WTC11 (cell line): ENCODE measurements around the gene CORIN. TPM values are rescaled to one million over a fixed set of nuclear protein-coding genes. Genes with fewer than 3 reads are reported as not detected.

Source experiments
- ATAC-seq: fragments of 200-7000 bp; cut with Tn5 transposase; 2 replicates; pipeline ENCODE4 v1.10.0; 2021; ENCODE audit warnings: mild to moderate bottlenecking, moderate library complexity
- CTCF ChIA-PET: fragments of 300-600 bp; sonication (Branson Sonifier 250); formaldehyde crosslinking; loops from one replicate; lab custom pipeline; 2021; ENCODE audit warnings: antibody characterized with exemption; lab: Charles Lee
- POLR2A ChIA-PET: fragments of 350-600 bp; sonication (Branson Sonifier 250); formaldehyde crosslinking; loops from one replicate; lab custom pipeline; 2021; ENCODE audit warnings: antibody characterized with exemption; lab: Charles Lee
- DNase-seq: peaks from one replicate; pipeline ENCODE4 v3.0.0; 2021; ENCODE audit warnings: low spot score
- H3K27ac Mint-ChIP-seq: 2 replicates; pipeline ENCODE4 v1.8.0; 2021; ENCODE audit warnings: mixed read lengths
- H3K27me3 Mint-ChIP-seq: 2 replicates; pipeline ENCODE4 v1.8.0; 2021; ENCODE audit warnings: low read depth, mild to moderate bottlenecking, moderate library complexity, mixed read lengths
- H3K36me3 Mint-ChIP-seq: 2 replicates; pipeline ENCODE4 v1.8.0; 2021; ENCODE audit warnings: mixed read lengths
- H3K4me1 Mint-ChIP-seq: 2 replicates; pipeline ENCODE4 v1.8.0; 2022; ENCODE audit warnings: mixed read lengths
- H3K4me3 Mint-ChIP-seq: 2 replicates; pipeline ENCODE4 v1.8.0; 2021; ENCODE audit warnings: mild to moderate bottlenecking, moderate library complexity, mixed read lengths
- H3K9me3 Mint-ChIP-seq: 2 replicates; pipeline ENCODE4 v1.8.0; 2021; ENCODE audit warnings: mixed read lengths
- ATF1 ChIP-seq: sonication (generic); formaldehyde crosslinking; IDR thresholded peaks from 2 replicates; pipeline ENCODE4 v1.8.1; 2023; ENCODE audit warnings: mild to moderate bottlenecking, moderate library complexity, missing genetic modification reagents
- GRHL2 ChIP-seq: fragments of 250-450 bp; sonication (Bioruptor Pico); IDR thresholded peaks from 2 replicates; pipeline ENCODE4 v1.8.0; 2022; ENCODE audit warnings: mild to moderate bottlenecking, moderate library complexity; ENCODE audit not compliant: insufficient replicate concordance, severe bottlenecking
- JUN ChIP-seq: sonication (generic); formaldehyde crosslinking; IDR thresholded peaks from 2 replicates; pipeline ENCODE4 v1.8.0; 2023; ENCODE audit warnings: mild to moderate bottlenecking, missing genetic modification reagents
- KAT7 ChIP-seq: sonication (generic); formaldehyde crosslinking; IDR thresholded peaks from 2 replicates; pipeline ENCODE4 v1.8.1; 2023; ENCODE audit warnings: missing genetic modification reagents, mild to moderate bottlenecking, borderline replicate concordance
- NFE2L1 ChIP-seq: sonication (generic); formaldehyde crosslinking; IDR thresholded peaks from 2 replicates; pipeline ENCODE4 v1.8.1; 2023; ENCODE audit warnings: missing genetic modification reagents
- PRRX2 ChIP-seq: fragments of 250-450 bp; sonication (Bioruptor Pico); IDR thresholded peaks from 2 replicates; pipeline ENCODE4 v1.8.0; 2021; ENCODE audit warnings: mild to moderate bottlenecking
- RELA ChIP-seq: sonication (generic); formaldehyde crosslinking; IDR thresholded peaks from 2 replicates; pipeline ENCODE4 v1.8.1; 2022; ENCODE audit warnings: missing genetic modification reagents, mild to moderate bottlenecking, borderline replicate concordance
- SMAD3 ChIP-seq: sonication (generic); formaldehyde crosslinking; IDR thresholded peaks from 2 replicates; pipeline ENCODE4 v1.8.0; 2022; ENCODE audit warnings: missing genetic modification reagents, mild to moderate bottlenecking, borderline replicate concordance
- ZNF121 ChIP-seq: sonication (generic); formaldehyde crosslinking; IDR thresholded peaks from 2 replicates; pipeline ENCODE4 v1.8.0; 2023; ENCODE audit warnings: missing genetic modification reagents
- total RNA-seq: library from RNA; stranded (reverse); gene quantifications from 3 replicates; pipeline ENCODE4 v1.2.3, GENCODE V29; 2021
- TF ChIP-seq, protein P1 (sequence below): sonication (generic); formaldehyde crosslinking; IDR thresholded peaks from 2 replicates; pipeline ENCODE4 v1.8.0; 2022; ENCODE audit warnings: mild to moderate bottlenecking, missing genetic modification reagents
- TF ChIP-seq, protein P2 (sequence below): sonication (generic); formaldehyde crosslinking; IDR thresholded peaks from 2 replicates; pipeline ENCODE4 v1.8.1; 2023; ENCODE audit warnings: mild to moderate bottlenecking, moderate library complexity, missing genetic modification reagents
- TF ChIP-seq, protein P3 (sequence below): sonication (generic); formaldehyde crosslinking; IDR thresholded peaks from 2 replicates; pipeline ENCODE4 v1.8.0; 2022; ENCODE audit warnings: mild to moderate bottlenecking, missing genetic modification reagents
- TF ChIP-seq, protein P4 (sequence below): sonication (generic); formaldehyde crosslinking; IDR thresholded peaks from 2 replicates; pipeline ENCODE4 v1.8.1; 2023; ENCODE audit warnings: mild to moderate bottlenecking, missing genetic modification reagents
- TF ChIP-seq, protein P5 (sequence below): sonication (generic); formaldehyde crosslinking; IDR thresholded peaks from 2 replicates; pipeline ENCODE4 v1.8.1; 2023; ENCODE audit warnings: mild to moderate bottlenecking, missing genetic modification reagents, moderate library complexity
- TF ChIP-seq, protein P6 (sequence below): sonication (generic); formaldehyde crosslinking; IDR thresholded peaks from 2 replicates; pipeline ENCODE4 v1.8.0; 2022; ENCODE audit warnings: missing genetic modification reagents

The CORIN gene
- total RNA-seq, 1 experiment from 2014 or later = 0.33 TPM

DNA sequence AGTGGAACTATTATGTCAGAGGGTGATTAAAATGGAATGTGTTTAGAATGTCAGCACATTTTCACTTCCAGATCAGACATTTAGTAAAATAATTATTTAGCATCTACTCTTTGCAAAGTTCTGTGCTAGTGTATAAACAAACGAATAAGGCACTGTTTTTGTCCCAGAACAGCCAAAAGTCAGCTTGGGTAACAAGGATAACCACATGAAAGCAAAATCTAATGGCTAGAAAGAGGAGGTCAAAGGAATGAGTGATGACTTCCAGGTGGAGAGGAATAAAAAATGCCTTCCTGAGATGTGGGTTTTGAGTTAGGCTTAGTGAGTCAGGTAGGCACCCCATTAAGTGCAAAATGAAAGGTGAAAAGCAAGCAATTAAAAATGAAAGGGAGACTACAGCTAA lies 240.2 kb downstream of the CORIN start:
- H3K36me3 Mint-ChIP-seq = no peaks in the 10 kb centered on the region
- TF ChIP-seq, protein P1, sequence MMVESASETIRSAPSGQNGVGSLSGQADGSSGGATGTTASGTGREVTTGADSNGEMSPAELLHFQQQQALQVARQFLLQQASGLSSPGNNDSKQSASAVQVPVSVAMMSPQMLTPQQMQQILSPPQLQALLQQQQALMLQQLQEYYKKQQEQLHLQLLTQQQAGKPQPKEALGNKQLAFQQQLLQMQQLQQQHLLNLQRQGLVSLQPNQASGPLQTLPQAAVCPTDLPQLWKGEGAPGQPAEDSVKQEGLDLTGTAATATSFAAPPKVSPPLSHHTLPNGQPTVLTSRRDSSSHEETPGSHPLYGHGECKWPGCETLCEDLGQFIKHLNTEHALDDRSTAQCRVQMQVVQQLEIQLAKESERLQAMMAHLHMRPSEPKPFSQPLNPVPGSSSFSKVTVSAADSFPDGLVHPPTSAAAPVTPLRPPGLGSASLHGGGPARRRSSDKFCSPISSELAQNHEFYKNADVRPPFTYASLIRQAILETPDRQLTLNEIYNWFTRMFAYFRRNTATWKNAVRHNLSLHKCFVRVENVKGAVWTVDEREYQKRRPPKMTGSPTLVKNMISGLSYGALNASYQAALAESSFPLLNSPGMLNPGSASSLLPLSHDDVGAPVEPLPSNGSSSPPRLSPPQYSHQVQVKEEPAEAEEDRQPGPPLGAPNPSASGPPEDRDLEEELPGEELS = no peak
- no peak for TF ChIP-seq RELA (CRISPR knock-in tag)
- TF ChIP-seq GRHL2 (CRISPR knock-in tag) = no peak
- TF ChIP-seq, protein P2, sequence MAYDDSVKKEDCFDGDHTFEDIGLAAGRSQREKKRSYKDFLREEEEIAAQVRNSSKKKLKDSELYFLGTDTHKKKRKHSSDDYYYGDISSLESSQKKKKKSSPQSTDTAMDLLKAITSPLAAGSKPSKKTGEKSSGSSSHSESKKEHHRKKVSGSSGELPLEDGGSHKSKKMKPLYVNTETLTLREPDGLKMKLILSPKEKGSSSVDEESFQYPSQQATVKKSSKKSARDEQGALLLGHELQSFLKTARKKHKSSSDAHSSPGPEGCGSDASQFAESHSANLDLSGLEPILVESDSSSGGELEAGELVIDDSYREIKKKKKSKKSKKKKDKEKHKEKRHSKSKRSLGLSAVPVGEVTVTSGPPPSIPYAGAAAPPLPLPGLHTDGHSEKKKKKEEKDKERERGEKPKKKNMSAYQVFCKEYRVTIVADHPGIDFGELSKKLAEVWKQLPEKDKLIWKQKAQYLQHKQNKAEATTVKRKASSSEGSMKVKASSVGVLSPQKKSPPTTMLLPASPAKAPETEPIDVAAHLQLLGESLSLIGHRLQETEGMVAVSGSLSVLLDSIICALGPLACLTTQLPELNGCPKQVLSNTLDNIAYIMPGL (CRISPR knock-in tag) = no peak
- no peak for TF ChIP-seq NFE2L1 (CRISPR knock-in tag)
- TF ChIP-seq ATF1 (CRISPR knock-in tag) = no peak
- no peak for TF ChIP-seq JUN
- TF ChIP-seq, protein P3, sequence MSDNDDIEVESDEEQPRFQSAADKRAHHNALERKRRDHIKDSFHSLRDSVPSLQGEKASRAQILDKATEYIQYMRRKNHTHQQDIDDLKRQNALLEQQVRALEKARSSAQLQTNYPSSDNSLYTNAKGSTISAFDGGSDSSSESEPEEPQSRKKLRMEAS = no peak
- TF ChIP-seq PRRX2 (CRISPR knock-in tag) = no peak
- TF ChIP-seq, protein P4, sequence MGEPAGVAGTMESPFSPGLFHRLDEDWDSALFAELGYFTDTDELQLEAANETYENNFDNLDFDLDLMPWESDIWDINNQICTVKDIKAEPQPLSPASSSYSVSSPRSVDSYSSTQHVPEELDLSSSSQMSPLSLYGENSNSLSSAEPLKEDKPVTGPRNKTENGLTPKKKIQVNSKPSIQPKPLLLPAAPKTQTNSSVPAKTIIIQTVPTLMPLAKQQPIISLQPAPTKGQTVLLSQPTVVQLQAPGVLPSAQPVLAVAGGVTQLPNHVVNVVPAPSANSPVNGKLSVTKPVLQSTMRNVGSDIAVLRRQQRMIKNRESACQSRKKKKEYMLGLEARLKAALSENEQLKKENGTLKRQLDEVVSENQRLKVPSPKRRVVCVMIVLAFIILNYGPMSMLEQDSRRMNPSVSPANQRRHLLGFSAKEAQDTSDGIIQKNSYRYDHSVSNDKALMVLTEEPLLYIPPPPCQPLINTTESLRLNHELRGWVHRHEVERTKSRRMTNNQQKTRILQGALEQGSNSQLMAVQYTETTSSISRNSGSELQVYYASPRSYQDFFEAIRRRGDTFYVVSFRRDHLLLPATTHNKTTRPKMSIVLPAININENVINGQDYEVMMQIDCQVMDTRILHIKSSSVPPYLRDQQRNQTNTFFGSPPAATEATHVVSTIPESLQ = no peak
- DNase-seq = no peak
- ChIA-PET CTCF (no interaction called here), POLR2A (no interaction called here)
- no peak overlapping the region for H3K27ac Mint-ChIP-seq
- ATAC-seq = no peak
- no peaks in the 10 kb centered on the region for H3K4me1 Mint-ChIP-seq
- H3K4me3 Mint-ChIP-seq = no peak overlapping the region
- H3K27me3 Mint-ChIP-seq = no peaks in the 10 kb centered on the region
- no peaks in the 10 kb centered on the region for H3K9me3 Mint-ChIP-seq

DNA sequence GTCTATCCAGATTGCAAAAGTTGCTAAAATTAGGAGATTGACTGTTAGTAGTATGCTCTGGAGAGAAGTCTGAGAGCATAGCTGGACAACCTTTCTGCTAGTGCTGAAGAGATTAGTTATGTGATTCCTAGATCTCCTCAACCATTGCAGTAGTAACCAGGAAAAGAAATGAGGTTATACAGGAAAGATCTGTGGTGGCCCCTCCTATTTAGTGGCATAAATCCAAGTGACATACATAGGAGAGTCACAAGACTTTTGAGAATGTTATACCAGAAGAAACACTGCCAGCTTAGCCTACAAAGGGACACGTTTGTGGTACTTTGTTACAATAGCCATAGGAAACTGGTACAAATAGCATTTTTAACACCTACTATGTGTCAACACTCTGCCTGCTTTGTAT lies 247.5 kb downstream of the CORIN start:
- H3K4me3 Mint-ChIP-seq = no peak overlapping the region
- CTCF ChIA-PET = no interaction called here
- H3K27me3 Mint-ChIP-seq = no peaks in the 10 kb centered on the region
- TF ChIP-seq, protein P5, sequence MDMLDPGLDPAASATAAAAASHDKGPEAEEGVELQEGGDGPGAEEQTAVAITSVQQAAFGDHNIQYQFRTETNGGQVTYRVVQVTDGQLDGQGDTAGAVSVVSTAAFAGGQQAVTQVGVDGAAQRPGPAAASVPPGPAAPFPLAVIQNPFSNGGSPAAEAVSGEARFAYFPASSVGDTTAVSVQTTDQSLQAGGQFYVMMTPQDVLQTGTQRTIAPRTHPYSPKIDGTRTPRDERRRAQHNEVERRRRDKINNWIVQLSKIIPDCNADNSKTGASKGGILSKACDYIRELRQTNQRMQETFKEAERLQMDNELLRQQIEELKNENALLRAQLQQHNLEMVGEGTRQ = no peak
- TF ChIP-seq ZNF121 (CRISPR knock-in tag) = no peak
- TF ChIP-seq SMAD3 = no peak
- TF ChIP-seq, protein P6, sequence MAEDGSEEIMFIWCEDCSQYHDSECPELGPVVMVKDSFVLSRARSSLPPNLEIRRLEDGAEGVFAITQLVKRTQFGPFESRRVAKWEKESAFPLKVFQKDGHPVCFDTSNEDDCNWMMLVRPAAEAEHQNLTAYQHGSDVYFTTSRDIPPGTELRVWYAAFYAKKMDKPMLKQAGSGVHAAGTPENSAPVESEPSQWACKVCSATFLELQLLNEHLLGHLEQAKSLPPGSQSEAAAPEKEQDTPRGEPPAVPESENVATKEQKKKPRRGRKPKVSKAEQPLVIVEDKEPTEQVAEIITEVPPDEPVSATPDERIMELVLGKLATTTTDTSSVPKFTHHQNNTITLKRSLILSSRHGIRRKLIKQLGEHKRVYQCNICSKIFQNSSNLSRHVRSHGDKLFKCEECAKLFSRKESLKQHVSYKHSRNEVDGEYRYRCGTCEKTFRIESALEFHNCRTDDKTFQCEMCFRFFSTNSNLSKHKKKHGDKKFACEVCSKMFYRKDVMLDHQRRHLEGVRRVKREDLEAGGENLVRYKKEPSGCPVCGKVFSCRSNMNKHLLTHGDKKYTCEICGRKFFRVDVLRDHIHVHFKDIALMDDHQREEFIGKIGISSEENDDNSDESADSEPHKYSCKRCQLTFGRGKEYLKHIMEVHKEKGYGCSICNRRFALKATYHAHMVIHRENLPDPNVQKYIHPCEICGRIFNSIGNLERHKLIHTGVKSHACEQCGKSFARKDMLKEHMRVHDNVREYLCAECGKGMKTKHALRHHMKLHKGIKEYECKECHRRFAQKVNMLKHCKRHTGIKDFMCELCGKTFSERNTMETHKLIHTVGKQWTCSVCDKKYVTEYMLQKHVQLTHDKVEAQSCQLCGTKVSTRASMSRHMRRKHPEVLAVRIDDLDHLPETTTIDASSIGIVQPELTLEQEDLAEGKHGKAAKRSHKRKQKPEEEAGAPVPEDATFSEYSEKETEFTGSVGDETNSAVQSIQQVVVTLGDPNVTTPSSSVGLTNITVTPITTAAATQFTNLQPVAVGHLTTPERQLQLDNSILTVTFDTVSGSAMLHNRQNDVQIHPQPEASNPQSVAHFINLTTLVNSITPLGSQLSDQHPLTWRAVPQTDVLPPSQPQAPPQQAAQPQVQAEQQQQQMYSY = no peak
- TF ChIP-seq KAT7 = no peak
- H3K27ac Mint-ChIP-seq = no peak overlapping the region
- ATAC-seq (no peak), DNase-seq (no peak)
- peaks cover 4% of the 10 kb centered on the region; the same call in 1 of the 2 replicates for H3K36me3 Mint-ChIP-seq
- POLR2A ChIA-PET = interaction anchor here (0.6 kb wide), 1 partner anchor 228 kb away, joined by 5 read pairs; no protein-coding TSS in a partner anchor
- no peaks in the 10 kb centered on the region for H3K4me1 Mint-ChIP-seq
- peaks cover 29% of the 10 kb centered on the region for H3K9me3 Mint-ChIP-seq
